Keratinocyte (primary cell): ENCODE results near the gene PDXDC1.
"Not testable (repeated sequence)": the region's sequence is repeated elsewhere in the genome, so short reads cannot be mapped to it uniquely, and the experiment has no call there.

ENCODE experiments used
- EZH2 ChIP-seq: IDR thresholded peaks from one replicate; pipeline ENCODE4 v1.6.1; 2012; ENCODE audit warnings: inconsistent platforms, mild to moderate bottlenecking, low read length, moderate library complexity
- TF ChIP-seq, protein P1 (sequence below), 3 experiments: IDR thresholded peaks in 1 of 3; conservative IDR thresholded peaks in 1 of 3; optimal IDR thresholded peaks in 1 of 3; 2 replicates in 2 of 3; 3 replicates in 1 of 3; pipeline versions ENCODE3 to v1.5.1; 2011; ENCODE audit warnings: low read length in 3 of 3, mild to moderate bottlenecking in 3 of 3, moderate library complexity in 2 of 3, control low read depth in 1 of 3, inconsistent platforms in 1 of 3; ENCODE audit not compliant: insufficient read depth in 2 of 3; ENCODE audit errors: extremely low read depth in 1 of 3

DNA sequence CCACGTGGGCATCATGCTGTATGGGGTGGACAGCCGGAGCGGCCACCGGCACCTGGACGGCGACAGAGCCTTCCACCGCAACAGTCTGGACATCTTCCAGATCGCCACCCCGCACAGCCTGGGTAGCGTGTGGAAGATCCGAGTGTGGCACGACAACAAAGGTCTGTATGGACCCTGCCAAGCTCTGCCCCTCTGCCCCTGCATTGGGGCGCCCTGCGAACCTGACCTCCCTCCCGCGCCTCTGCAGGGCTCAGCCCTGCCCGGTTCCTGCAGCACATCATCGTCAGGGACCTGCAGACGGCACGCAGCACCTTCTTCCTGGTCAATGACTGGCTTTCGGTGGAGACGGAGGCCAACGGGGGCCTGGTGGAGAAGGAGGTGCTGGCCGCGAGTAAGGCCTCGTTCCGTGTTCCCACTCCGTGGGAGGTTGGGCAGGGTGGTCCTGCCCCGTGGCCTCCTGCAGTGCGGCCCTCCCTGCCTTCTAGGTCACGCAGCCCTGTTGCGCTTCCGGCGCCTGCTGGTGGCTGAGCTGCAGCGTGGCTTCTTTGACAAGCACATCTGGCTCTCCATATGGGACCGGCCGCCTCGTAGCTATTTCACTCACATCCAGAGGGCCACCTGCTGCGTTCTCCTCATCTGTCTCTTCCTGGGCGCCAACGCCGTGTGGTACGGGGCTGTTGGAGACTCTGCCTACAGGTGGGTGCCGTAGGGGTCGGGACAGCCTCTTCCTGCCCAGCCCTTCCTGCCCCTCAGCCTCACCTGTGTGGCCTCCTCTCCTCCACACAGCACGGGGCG, 42.0 kb upstream of the PDXDC1 start:
- TF ChIP-seq, protein P1, sequence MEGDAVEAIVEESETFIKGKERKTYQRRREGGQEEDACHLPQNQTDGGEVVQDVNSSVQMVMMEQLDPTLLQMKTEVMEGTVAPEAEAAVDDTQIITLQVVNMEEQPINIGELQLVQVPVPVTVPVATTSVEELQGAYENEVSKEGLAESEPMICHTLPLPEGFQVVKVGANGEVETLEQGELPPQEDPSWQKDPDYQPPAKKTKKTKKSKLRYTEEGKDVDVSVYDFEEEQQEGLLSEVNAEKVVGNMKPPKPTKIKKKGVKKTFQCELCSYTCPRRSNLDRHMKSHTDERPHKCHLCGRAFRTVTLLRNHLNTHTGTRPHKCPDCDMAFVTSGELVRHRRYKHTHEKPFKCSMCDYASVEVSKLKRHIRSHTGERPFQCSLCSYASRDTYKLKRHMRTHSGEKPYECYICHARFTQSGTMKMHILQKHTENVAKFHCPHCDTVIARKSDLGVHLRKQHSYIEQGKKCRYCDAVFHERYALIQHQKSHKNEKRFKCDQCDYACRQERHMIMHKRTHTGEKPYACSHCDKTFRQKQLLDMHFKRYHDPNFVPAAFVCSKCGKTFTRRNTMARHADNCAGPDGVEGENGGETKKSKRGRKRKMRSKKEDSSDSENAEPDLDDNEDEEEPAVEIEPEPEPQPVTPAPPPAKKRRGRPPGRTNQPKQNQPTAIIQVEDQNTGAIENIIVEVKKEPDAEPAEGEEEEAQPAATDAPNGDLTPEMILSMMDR (optimal IDR thresholded peaks at IDR 0.05 in 1 of 3, IDR thresholded peaks at IDR 0.05 in 1 of 3, conservative IDR thresholded peaks at IDR 0.05 in 1 of 3; ENCODE audit: extremely low read depth in 1 of 3, insufficient read depth in 2 of 3, low read length in 3 of 3) = not testable (repeated sequence)
- not testable (repeated sequence) for TF ChIP-seq EZH2
